Activated T-helper 2 cell treated with anti-CD3 and anti-CD28 coated beads, Interferon-gamma antibody, Interleukin-2, Interleukin-4, amounts not matched to agents 10 μg/mL and 5 μg/mL and 100 μg/mL, durations not matched to agents 14 hours and 24 hours and 36 hours (primary cell): ENCODE measurements around the gene ZDHHC11B. TPM values are rescaled to one million over a fixed set of nuclear protein-coding genes. Genes with fewer than 3 reads are reported as not detected.
"Not testable (repeated sequence)": the region's sequence is repeated elsewhere in the genome, so short reads cannot be mapped to it uniquely, and the experiment has no call there.

Source experiments
- DNase-seq: peaks from one replicate; pipeline ENCODE4 v3.0.0; 2021; ENCODE audit warnings: low spot score
- H3K27ac Mint-ChIP-seq: one replicate; pipeline ENCODE4 v1.8.0; 2021; ENCODE audit warnings: mixed read lengths
- H3K27me3 Mint-ChIP-seq: one replicate; pipeline ENCODE4 v1.8.0; 2021; ENCODE audit warnings: low read depth, mixed read lengths
- H3K36me3 Mint-ChIP-seq: one replicate; pipeline ENCODE4 v1.8.0; 2021; ENCODE audit warnings: low read depth, mixed read lengths
- H3K4me1 Mint-ChIP-seq: one replicate; pipeline ENCODE4 v1.8.0; 2021; ENCODE audit warnings: low read depth, mixed read lengths
- H3K4me3 Mint-ChIP-seq: one replicate; pipeline ENCODE4 v1.8.0; 2021; ENCODE audit warnings: low read depth, mild to moderate bottlenecking, moderate library complexity, mixed read lengths
- H3K9me3 Mint-ChIP-seq: one replicate; pipeline ENCODE4 v1.8.0; 2021; ENCODE audit warnings: mixed read lengths
- intact Hi-C: fragments of 100-400 bp; cut with micrococcal nuclease; formaldehyde crosslinking; loops from one replicate; pipeline ENCODE4 v1.15.1; 2023
- total RNA-seq: library from RNA; stranded (reverse); gene quantifications from 2 replicates; pipeline ENCODE4 v1.2.3, GENCODE V29; 2022

The ZDHHC11B gene
- total RNA-seq, 1 donor from 2014 or later, result 0.18 TPM

- Mint-ChIP-seq H3K27ac (no peak overlapping the region), H3K4me1 (peaks cover 6% of the 10 kb centered on the region), H3K4me3 (no peak overlapping the region), H3K27me3 (no peaks in the 10 kb centered on the region), H3K36me3 (no peaks in the 10 kb centered on the region), H3K9me3 (no peaks in the 10 kb centered on the region)
- intact Hi-C loops, result no loop called here
- DNase-seq, result no peak
These were observed 24.0 kb downstream of the ZDHHC11B start for GRCh38 chr5:760363-761058.

- Mint-ChIP-seq H3K4me3 (no peak overlapping the region), H3K27me3 (no peaks in the 10 kb centered on the region), H3K27ac (no peak overlapping the region), H3K36me3 (no peaks in the 10 kb centered on the region), H3K4me1 (peaks cover 6% of the 10 kb centered on the region), H3K9me3 (no peaks in the 10 kb centered on the region)
- DNase-seq, result no peak
- intact Hi-C loops, result no loop called here
These were observed 24.7 kb downstream of the ZDHHC11B start for GRCh38 chr5:759781-760362.

GRCh38 chr5:759111-759751, 25.3 kb downstream of the ZDHHC11B start:
- Mint-ChIP-seq H3K4me1 (peaks cover 6% of the 10 kb centered on the region), H3K9me3 (no peaks in the 10 kb centered on the region), H3K27me3 (no peaks in the 10 kb centered on the region), H3K36me3 (no peaks in the 10 kb centered on the region), H3K4me3 (no peak overlapping the region), H3K27ac (no peak overlapping the region)
- intact Hi-C loops, result no loop called here
- peak; percentile 37 for DNase-seq

- no peaks in the 10 kb centered on the region for H3K27me3 Mint-ChIP-seq
- no peak overlapping the region for H3K4me3 Mint-ChIP-seq
- H3K36me3 Mint-ChIP-seq, result no peaks in the 10 kb centered on the region
- H3K4me1 Mint-ChIP-seq, result peaks cover 6% of the 10 kb centered on the region
- no peak overlapping the region for H3K27ac Mint-ChIP-seq
- intact Hi-C loops, result no loop called here
- DNase-seq, result no peak
- H3K9me3 Mint-ChIP-seq, result no peaks in the 10 kb centered on the region
These were observed 25.9 kb downstream of the ZDHHC11B start for GRCh38 chr5:758698-759053.

- DNase-seq, result peak; percentile 8
- H3K36me3 Mint-ChIP-seq, result no peaks in the 10 kb centered on the region
These were observed 26.4 kb downstream of the ZDHHC11B start for GRCh38 chr5:757931-758697.

GRCh38 chr5:757346-757930, 27.1 kb downstream of the ZDHHC11B start:
- H3K9me3 Mint-ChIP-seq, result no peaks in the 10 kb centered on the region
- no peaks in the 10 kb centered on the region for H3K36me3 Mint-ChIP-seq
- intact Hi-C loops, result no loop called here
- no peak for DNase-seq
- H3K4me3 Mint-ChIP-seq, result no peak overlapping the region
- H3K4me1 Mint-ChIP-seq, result peaks cover 6% of the 10 kb centered on the region
- no peaks in the 10 kb centered on the region for H3K27me3 Mint-ChIP-seq
- H3K27ac Mint-ChIP-seq, result no peak overlapping the region

More at GRCh38 chr5:757931-758697, 26.4 kb downstream of the ZDHHC11B start:
- no peaks in the 10 kb centered on the region for H3K9me3 Mint-ChIP-seq
- no peak overlapping the region for H3K27ac Mint-ChIP-seq
- H3K27me3 Mint-ChIP-seq, result no peaks in the 10 kb centered on the region
- intact Hi-C loops, result no loop called here
- H3K4me3 Mint-ChIP-seq, result no peak overlapping the region
- peaks cover 6% of the 10 kb centered on the region for H3K4me1 Mint-ChIP-seq

GRCh38 chr5:756865-757345, 27.6 kb downstream of the ZDHHC11B start:
- no peaks in the 10 kb centered on the region for H3K27me3 Mint-ChIP-seq
- no peak for DNase-seq
- peaks cover 6% of the 10 kb centered on the region for H3K4me1 Mint-ChIP-seq
- no peaks in the 10 kb centered on the region for H3K36me3 Mint-ChIP-seq
- H3K27ac Mint-ChIP-seq, result no peak overlapping the region
- H3K9me3 Mint-ChIP-seq, result no peaks in the 10 kb centered on the region
- H3K4me3 Mint-ChIP-seq, result no peak overlapping the region
- intact Hi-C loops, result no loop called here

GRCh38 chr5:756171-756570, 28.4 kb downstream of the ZDHHC11B start:
- no peaks in the 10 kb centered on the region for H3K27me3 Mint-ChIP-seq
- H3K4me1 Mint-ChIP-seq, result peaks cover 6% of the 10 kb centered on the region
- DNase-seq, result peak; percentile 7
- no peak overlapping the region for H3K27ac Mint-ChIP-seq
- H3K4me3 Mint-ChIP-seq, result no peak overlapping the region
- no peaks in the 10 kb centered on the region for H3K36me3 Mint-ChIP-seq
- intact Hi-C loops, result no loop called here
- H3K9me3 Mint-ChIP-seq, result no peaks in the 10 kb centered on the region

- H3K27me3 Mint-ChIP-seq, H3K9me3 Mint-ChIP-seq, H3K36me3 Mint-ChIP-seq, DNase-seq, H3K27ac Mint-ChIP-seq, intact Hi-C loops, H3K4me1 Mint-ChIP-seq, H3K4me3 Mint-ChIP-seq: not testable (repeated sequence)
These were observed 30.3 kb downstream of the ZDHHC11B start for GRCh38 chr5:754143-754632.

GRCh38 chr5:753567-754142, 30.9 kb downstream of the ZDHHC11B start:
- intact Hi-C loops, H3K4me1 Mint-ChIP-seq, H3K27ac Mint-ChIP-seq, H3K4me3 Mint-ChIP-seq, H3K36me3 Mint-ChIP-seq, DNase-seq, H3K9me3 Mint-ChIP-seq, H3K27me3 Mint-ChIP-seq: not testable (repeated sequence)

GRCh38 chr5:752532-753115, 31.9 kb downstream of the ZDHHC11B start:
- H3K4me3 Mint-ChIP-seq, H3K9me3 Mint-ChIP-seq, H3K36me3 Mint-ChIP-seq, DNase-seq, H3K27me3 Mint-ChIP-seq, H3K27ac Mint-ChIP-seq, H3K4me1 Mint-ChIP-seq, intact Hi-C loops: not testable (repeated sequence)

- DNase-seq, H3K27me3 Mint-ChIP-seq, intact Hi-C loops, H3K27ac Mint-ChIP-seq, H3K9me3 Mint-ChIP-seq, H3K36me3 Mint-ChIP-seq, H3K4me1 Mint-ChIP-seq, H3K4me3 Mint-ChIP-seq: not testable (repeated sequence)
These were observed 32.5 kb downstream of the ZDHHC11B start for GRCh38 chr5:751992-752391.
